MM.1S (cell line): ENCODE measurements around the gene TTI1.
A peak's percentile ranks its signal among the peaks of the same experiment; 100 is the strongest.

Source experiments
- DNase-seq: peaks from one replicate; pipeline ENCODE4 v3.0.0-alpha.2; 2015
- H2AFZ ChIP-seq: fragments of 300-600 bp; sonication (generic); 2 replicates; pipeline ENCODE4 v1.6.0; 2016; ENCODE audit warnings: antibody characterized with exemption, low read length
- H3F3A ChIP-seq: fragments of 300-600 bp; sonication (generic); 2 replicates; pipeline ENCODE4 v1.6.1; 2016; ENCODE audit warnings: mild to moderate bottlenecking, antibody characterized with exemption, low read length, moderate library complexity, mixed read lengths; ENCODE audit not compliant: insufficient read depth
- H3K27ac ChIP-seq: fragments of 300-600 bp; sonication (generic); 2 replicates; pipeline ENCODE4 v1.5.1; 2016; ENCODE audit warnings: mild to moderate bottlenecking, low read length
- H3K27me3 ChIP-seq: fragments of 300-600 bp; sonication (generic); replicated peaks from 2 replicates; pipeline ENCODE4 v1.6.0; 2016; ENCODE audit warnings: low read length; ENCODE audit not compliant: insufficient read depth
- H3K36me3 ChIP-seq: fragments of 300-600 bp; sonication (generic); replicated peaks from 2 replicates; pipeline ENCODE4 v1.6.1; 2016; ENCODE audit warnings: mild to moderate bottlenecking, low read length, mixed read lengths; ENCODE audit not compliant: insufficient read depth
- H3K4me1 ChIP-seq: fragments of 300-600 bp; sonication (generic); 2 replicates; pipeline ENCODE4 v1.6.1; 2016; ENCODE audit warnings: low read length, mixed read lengths
- H3K4me2 ChIP-seq: fragments of 300-600 bp; sonication (generic); 2 replicates; pipeline ENCODE4 v1.6.0; 2016; ENCODE audit warnings: low read depth, low read length
- H3K4me3 ChIP-seq: fragments of 300-600 bp; sonication (generic); 2 replicates; pipeline ENCODE4 v1.5.1; 2016; ENCODE audit warnings: low read length, mixed read lengths
- H3K79me2 ChIP-seq: fragments of 300-600 bp; sonication (generic); 2 replicates; pipeline ENCODE4 v1.6.1; 2016; ENCODE audit warnings: mixed run types, low read length, mixed read lengths
- H3K9ac ChIP-seq: fragments of 300-600 bp; sonication (generic); 2 replicates; pipeline ENCODE4 v1.6.1; 2016; ENCODE audit warnings: low read length, mixed read lengths
- H3K9me2 ChIP-seq: fragments of 300-600 bp; sonication (generic); replicated peaks from 2 replicates; pipeline ENCODE4 v1.6.1; 2016; ENCODE audit warnings: mild to moderate bottlenecking, low read length, mixed read lengths; ENCODE audit not compliant: insufficient read depth
- H3K9me3 ChIP-seq: fragments of 300-600 bp; sonication (generic); replicated peaks from 2 replicates; pipeline ENCODE4 v1.6.1; 2016; ENCODE audit warnings: mild to moderate bottlenecking, low read length, mixed read lengths; ENCODE audit not compliant: insufficient read depth
- H4K20me1 ChIP-seq: fragments of 300-600 bp; sonication (generic); 2 replicates; pipeline ENCODE4 v1.6.1; 2016; ENCODE audit warnings: mild to moderate bottlenecking, low read length, moderate library complexity, mixed read lengths; ENCODE audit not compliant: insufficient read depth
- CTCF ChIP-seq: fragments of 300-600 bp; sonication (generic); IDR thresholded peaks from 2 replicates; pipeline ENCODE4 v1.5.1; 2016; ENCODE audit warnings: antibody characterized with exemption, low read length, mixed read lengths
- EZH2 ChIP-seq: fragments of 300-600 bp; sonication (generic); optimal IDR thresholded peaks from 2 replicates; pipeline ENCODE3; 2017; ENCODE audit warnings: low read depth, mild to moderate bottlenecking, antibody characterized with exemption, low read length, mixed read lengths
- EZH2phosphoT487 ChIP-seq: fragments of 300-600 bp; sonication (generic); IDR thresholded peaks from 2 replicates; pipeline ENCODE4 v1.6.1; 2018; ENCODE audit warnings: antibody characterized with exemption, low read length

Gene TTI1

GRCh38 chr20:38075161-38075998 is 42.1 kb upstream of the TTI1 start:
- no peaks in the 10 kb centered on the region for H3K36me3 ChIP-seq

GRCh38 chr20:38073307-38074071 is 40.2 kb upstream of the TTI1 start:
- no peak overlapping the region for H3K9ac ChIP-seq

More at GRCh38 chr20:38075161-38075998, 42.1 kb upstream of the TTI1 start:
- TF ChIP-seq EZH2 (no peak), CTCF (no peak), EZH2phosphoT487 (no peak)
- Histone ChIP-seq H3K9ac (no peak overlapping the region), H4K20me1 (no peaks in the 10 kb centered on the region), H3K79me2 (peaks cover 56% of the 10 kb centered on the region), H3K27ac (no peak overlapping the region), H3K9me3 (no peaks in the 10 kb centered on the region), H3F3A (no peaks in the 10 kb centered on the region), H3K27me3 (no peaks in the 10 kb centered on the region), H3K4me3 (no peak overlapping the region), H3K9me2 (no peaks in the 10 kb centered on the region), H2AFZ (no peak overlapping the region), H3K4me2 (no peak overlapping the region), H3K4me1 (no peaks in the 10 kb centered on the region)
- DNase-seq, result no peak

GRCh38 chr20:38072898-38073297 is 39.6 kb upstream of the TTI1 start:
- no peaks in the 10 kb centered on the region for H3K27me3 ChIP-seq
- no peaks in the 10 kb centered on the region for H4K20me1 ChIP-seq
- H3K4me3 ChIP-seq, result no peak overlapping the region
- H3K4me1 ChIP-seq, result no peaks in the 10 kb centered on the region
- no peak overlapping the region for H3K4me2 ChIP-seq
- H3K79me2 ChIP-seq, result peaks cover 33% of the 10 kb centered on the region
- no peak for DNase-seq
- no peaks in the 10 kb centered on the region for H3K9me2 ChIP-seq
- H2AFZ ChIP-seq, result no peak overlapping the region
- no peaks in the 10 kb centered on the region for H3K9me3 ChIP-seq
- H3K27ac ChIP-seq, result no peak overlapping the region
- no peak for TF ChIP-seq CTCF
- no peak for TF ChIP-seq EZH2phosphoT487
- TF ChIP-seq EZH2, result no peak
- no peaks in the 10 kb centered on the region; the same call in 1 of the 2 replicates for H3K36me3 ChIP-seq
- no peak overlapping the region for H3K9ac ChIP-seq
- no peaks in the 10 kb centered on the region for H3F3A ChIP-seq

More at GRCh38 chr20:38073307-38074071, 40.2 kb upstream of the TTI1 start:
- no peaks in the 10 kb centered on the region for H3K9me2 ChIP-seq
- H3K27me3 ChIP-seq, result no peaks in the 10 kb centered on the region
- no peak overlapping the region for H2AFZ ChIP-seq
- H3K36me3 ChIP-seq, result no peaks in the 10 kb centered on the region; the same call in 1 of the 2 replicates
- H3K4me3 ChIP-seq, result no peak overlapping the region
- peaks cover 38% of the 10 kb centered on the region for H3K79me2 ChIP-seq
- H3K9me3 ChIP-seq, result no peaks in the 10 kb centered on the region
- H4K20me1 ChIP-seq, result no peaks in the 10 kb centered on the region
- TF ChIP-seq CTCF (peak; percentile 76), EZH2phosphoT487 (no peak)
- no peak overlapping the region for H3K27ac ChIP-seq
- peak; percentile 58 for DNase-seq
- H3K4me2 ChIP-seq, result no peak overlapping the region
- no peaks in the 10 kb centered on the region for H3F3A ChIP-seq
- no peaks in the 10 kb centered on the region for H3K4me1 ChIP-seq
